ENCODE measurements around the gene ACD.

The ACD gene

GRCh38 chr16:67659675-67660563 is at the start of gene ACD:
TSS of gene ACD (minus strand) at chr16:67660260. CDS start at chr16:67660220, 40 bp downstream.
- H3K4me1 ChIP-seq (ENCODE audit: control insufficient read depth, insufficient read depth, low read length): peaks cover 4% of the 10 kb centered on the region
- peaks cover 5% of the 10 kb centered on the region for H3K27me3 ChIP-seq (ENCODE audit: control insufficient read depth, insufficient read depth, low read length)
- H3K4me3 ChIP-seq (ENCODE audit: low read depth, low read length): peak within 1 kb of the TSS; percentile 99
- H3K36me3 ChIP-seq (ENCODE audit: control insufficient read depth, insufficient read depth, low read length): peaks cover 12% of the 10 kb centered on the region
- H3K9ac ChIP-seq (ENCODE audit: low read depth, low read length): peak within 1 kb of the TSS; percentile 76
- no peaks in the 10 kb centered on the region for H3K9me3 ChIP-seq (ENCODE audit: control insufficient read depth, insufficient read depth, low read length)

- H3K36me3 ChIP-seq (ENCODE audit: control insufficient read depth, insufficient read depth, low read length): no peaks in the 10 kb centered on the region
- no peaks in the 10 kb centered on the region for H3K9me3 ChIP-seq (ENCODE audit: control insufficient read depth, insufficient read depth, low read length)
- no peak overlapping the region for H3K4me3 ChIP-seq (ENCODE audit: low read depth, low read length)
- H3K9ac ChIP-seq (ENCODE audit: low read depth, low read length): no peak overlapping the region
- H3K4me1 ChIP-seq (ENCODE audit: control insufficient read depth, insufficient read depth, low read length): peaks cover 6% of the 10 kb centered on the region
- H3K27me3 ChIP-seq (ENCODE audit: control insufficient read depth, insufficient read depth, low read length): no peaks in the 10 kb centered on the region
Observed at GRCh38 chr16:67709050-67709449, 49.0 kb upstream of the ACD start.

- Histone ChIP-seq H3K27me3 (ENCODE audit: control insufficient read depth, insufficient read depth, low read length) (no peaks in the 10 kb centered on the region), H3K4me3 (ENCODE audit: low read depth, low read length) (no peak overlapping the region), H3K9me3 (ENCODE audit: control insufficient read depth, insufficient read depth, low read length) (no peaks in the 10 kb centered on the region), H3K9ac (ENCODE audit: low read depth, low read length) (no peak overlapping the region), H3K36me3 (ENCODE audit: control insufficient read depth, insufficient read depth, low read length) (no peaks in the 10 kb centered on the region), H3K4me1 (ENCODE audit: control insufficient read depth, insufficient read depth, low read length) (peaks cover 4% of the 10 kb centered on the region)
Observed at GRCh38 chr16:67708368-67708771, 48.3 kb upstream of the ACD start.

GRCh38 chr16:67707790-67708189 is 47.7 kb upstream of the ACD start:
- Histone ChIP-seq H3K4me1 (ENCODE audit: control insufficient read depth, insufficient read depth, low read length) (peaks cover 4% of the 10 kb centered on the region), H3K4me3 (ENCODE audit: low read depth, low read length) (no peak overlapping the region), H3K36me3 (ENCODE audit: control insufficient read depth, insufficient read depth, low read length) (no peaks in the 10 kb centered on the region), H3K27me3 (ENCODE audit: control insufficient read depth, insufficient read depth, low read length) (no peaks in the 10 kb centered on the region), H3K9ac (ENCODE audit: low read depth, low read length) (no peak overlapping the region), H3K9me3 (ENCODE audit: control insufficient read depth, insufficient read depth, low read length) (no peaks in the 10 kb centered on the region)

GRCh38 chr16:67707210-67707609 is 47.1 kb upstream of the ACD start:
- Histone ChIP-seq H3K9me3 (ENCODE audit: control insufficient read depth, insufficient read depth, low read length) (no peaks in the 10 kb centered on the region), H3K4me1 (ENCODE audit: control insufficient read depth, insufficient read depth, low read length) (peaks cover 4% of the 10 kb centered on the region), H3K36me3 (ENCODE audit: control insufficient read depth, insufficient read depth, low read length) (no peaks in the 10 kb centered on the region), H3K4me3 (ENCODE audit: low read depth, low read length) (no peak overlapping the region), H3K27me3 (ENCODE audit: control insufficient read depth, insufficient read depth, low read length) (no peaks in the 10 kb centered on the region), H3K9ac (ENCODE audit: low read depth, low read length) (no peak overlapping the region)

GRCh38 chr16:67704110-67704509 is 44.0 kb upstream of the ACD start:
- no peaks in the 10 kb centered on the region for H3K9me3 ChIP-seq (ENCODE audit: control insufficient read depth, insufficient read depth, low read length)

GRCh38 chr16:67703626-67704025 is 43.6 kb upstream of the ACD start:
- no peak overlapping the region for H3K4me3 ChIP-seq (ENCODE audit: low read depth, low read length)
- no peaks in the 10 kb centered on the region for H3K36me3 ChIP-seq (ENCODE audit: control insufficient read depth, insufficient read depth, low read length)
- H3K9ac ChIP-seq (ENCODE audit: low read depth, low read length): no peak overlapping the region
- H3K27me3 ChIP-seq (ENCODE audit: control insufficient read depth, insufficient read depth, low read length): no peaks in the 10 kb centered on the region
- H3K4me1 ChIP-seq (ENCODE audit: control insufficient read depth, insufficient read depth, low read length): peaks cover 2% of the 10 kb centered on the region
- no peaks in the 10 kb centered on the region for H3K9me3 ChIP-seq (ENCODE audit: control insufficient read depth, insufficient read depth, low read length)

More at GRCh38 chr16:67704110-67704509, 44.0 kb upstream of the ACD start:
- no peaks in the 10 kb centered on the region for H3K27me3 ChIP-seq (ENCODE audit: control insufficient read depth, insufficient read depth, low read length)
- H3K36me3 ChIP-seq (ENCODE audit: control insufficient read depth, insufficient read depth, low read length): no peaks in the 10 kb centered on the region
- H3K9ac ChIP-seq (ENCODE audit: low read depth, low read length): no peak overlapping the region
- H3K4me3 ChIP-seq (ENCODE audit: low read depth, low read length): no peak overlapping the region
- H3K4me1 ChIP-seq (ENCODE audit: control insufficient read depth, insufficient read depth, low read length): peaks cover 3% of the 10 kb centered on the region

GRCh38 chr16:67702130-67702529 is 42.1 kb upstream of the ACD start:
- Histone ChIP-seq H3K4me1 (ENCODE audit: control insufficient read depth, insufficient read depth, low read length) (peaks cover 2% of the 10 kb centered on the region), H3K9ac (ENCODE audit: low read depth, low read length) (no peak overlapping the region), H3K27me3 (ENCODE audit: control insufficient read depth, insufficient read depth, low read length) (no peaks in the 10 kb centered on the region), H3K36me3 (ENCODE audit: control insufficient read depth, insufficient read depth, low read length) (no peaks in the 10 kb centered on the region), H3K9me3 (ENCODE audit: control insufficient read depth, insufficient read depth, low read length) (no peaks in the 10 kb centered on the region), H3K4me3 (ENCODE audit: low read depth, low read length) (no peak overlapping the region)

GRCh38 chr16:67701420-67701819 is 41.4 kb upstream of the ACD start:
- Histone ChIP-seq H3K27me3 (ENCODE audit: control insufficient read depth, insufficient read depth, low read length) (no peaks in the 10 kb centered on the region), H3K4me3 (ENCODE audit: low read depth, low read length) (no peak overlapping the region), H3K36me3 (ENCODE audit: control insufficient read depth, insufficient read depth, low read length) (no peaks in the 10 kb centered on the region), H3K9ac (ENCODE audit: low read depth, low read length) (no peak overlapping the region), H3K9me3 (ENCODE audit: control insufficient read depth, insufficient read depth, low read length) (no peaks in the 10 kb centered on the region), H3K4me1 (ENCODE audit: control insufficient read depth, insufficient read depth, low read length) (peaks cover 2% of the 10 kb centered on the region)

GRCh38 chr16:67699265-67699664 is 39.2 kb upstream of the ACD start:
- Histone ChIP-seq H3K4me1 (ENCODE audit: control insufficient read depth, insufficient read depth, low read length) (peaks cover 2% of the 10 kb centered on the region), H3K9me3 (ENCODE audit: control insufficient read depth, insufficient read depth, low read length) (no peaks in the 10 kb centered on the region), H3K9ac (ENCODE audit: low read depth, low read length) (no peak overlapping the region), H3K36me3 (ENCODE audit: control insufficient read depth, insufficient read depth, low read length) (no peaks in the 10 kb centered on the region), H3K4me3 (ENCODE audit: low read depth, low read length) (no peak overlapping the region), H3K27me3 (ENCODE audit: control insufficient read depth, insufficient read depth, low read length) (no peaks in the 10 kb centered on the region)

GRCh38 chr16:67697422-67698185 is 37.5 kb upstream of the ACD start:
- Histone ChIP-seq H3K9me3 (ENCODE audit: control insufficient read depth, insufficient read depth, low read length) (no peaks in the 10 kb centered on the region), H3K36me3 (ENCODE audit: control insufficient read depth, insufficient read depth, low read length) (no peaks in the 10 kb centered on the region), H3K4me3 (ENCODE audit: low read depth, low read length) (no peak overlapping the region), H3K4me1 (ENCODE audit: control insufficient read depth, insufficient read depth, low read length) (peaks cover 2% of the 10 kb centered on the region), H3K27me3 (ENCODE audit: control insufficient read depth, insufficient read depth, low read length) (no peaks in the 10 kb centered on the region), H3K9ac (ENCODE audit: low read depth, low read length) (no peak overlapping the region)

- Histone ChIP-seq H3K9ac (ENCODE audit: low read depth, low read length) (no peak overlapping the region), H3K4me1 (ENCODE audit: control insufficient read depth, insufficient read depth, low read length) (no peaks in the 10 kb centered on the region), H3K27me3 (ENCODE audit: control insufficient read depth, insufficient read depth, low read length) (no peaks in the 10 kb centered on the region), H3K4me3 (ENCODE audit: low read depth, low read length) (no peak overlapping the region), H3K9me3 (ENCODE audit: control insufficient read depth, insufficient read depth, low read length) (no peaks in the 10 kb centered on the region), H3K36me3 (ENCODE audit: control insufficient read depth, insufficient read depth, low read length) (no peaks in the 10 kb centered on the region)
Observed at GRCh38 chr16:67694611-67695010, 34.6 kb upstream of the ACD start.

Measured in iPS-15b (cell line).